ENCODE results near the gene LIME1. TPM values are rescaled to one million over a fixed set of nuclear protein-coding genes. Genes with fewer than 3 reads are reported as not detected.
"Not testable (repeated sequence)": the region's sequence is repeated elsewhere in the genome, so short reads cannot be mapped to it uniquely, and the experiment has no call there.

Gene LIME1
- total and polyA plus RNA-seq, 5 donors from 2014 or later = 237 to 547 (median 403) TPM

GRCh38 chr20:63708301-63709148 is 27.9 kb upstream of the LIME1 start:
- peak overlapping the region; percentile 78 to 94 (median 80) for H3K4me3 Mint-ChIP-seq
- H3K36me3 ChIP-seq (ENCODE audit: control insufficient read depth, insufficient read depth, low read length) = peaks cover 56% of the 10 kb centered on the region
- no peaks in the 10 kb centered on the region for H3K9me3 ChIP-seq (ENCODE audit: control insufficient read depth in 2 of 2, low read length in 2 of 2)
- peaks cover 21 to 58% (median 29%) of the 10 kb centered on the region in 4 donors for H3K4me1 Mint-ChIP-seq
- DNase-seq = no peak
- no peaks in the 10 kb centered on the region for H3K27me3 ChIP-seq (ENCODE audit: control insufficient read depth, insufficient read depth, low read length)
- H3K27ac ChIP-seq (ENCODE audit: insufficient read depth, low read length, poor library complexity, severe bottlenecking) = peak overlapping the region; percentile 82
- no peak for ATAC-seq (ENCODE audit: low read depth in 2 of 2)
- H3K4me1 ChIP-seq (ENCODE audit: control insufficient read depth, insufficient read depth, low read length, poor library complexity, severe bottlenecking) = peaks cover 36% of the 10 kb centered on the region
- peak overlapping the region; percentile 48 to 89 (median 60) for H3K27ac Mint-ChIP-seq
- H3K4me3 ChIP-seq (ENCODE audit: low read depth, low read length) = peak overlapping the region; percentile 18
- peaks cover 28% of the 10 kb centered on the region for H3K36me3 Mint-ChIP-seq
- H3K9me3 Mint-ChIP-seq = peaks cover 0 to 2% (median 0%) of the 10 kb centered on the region in 7 donors
- H3K27me3 Mint-ChIP-seq = no peaks in the 10 kb centered on the region

- Histone ChIP-seq H3K27ac (ENCODE audit: insufficient read depth, low read length, poor library complexity, severe bottlenecking) (no peak overlapping the region), H3K4me3 (ENCODE audit: low read depth, low read length) (no peak overlapping the region), H3K36me3 (ENCODE audit: control insufficient read depth, insufficient read depth, low read length) (peaks cover 58% of the 10 kb centered on the region), H3K27me3 (ENCODE audit: control insufficient read depth, insufficient read depth, low read length) (no peaks in the 10 kb centered on the region), H3K4me1 (ENCODE audit: control insufficient read depth, insufficient read depth, low read length, poor library complexity, severe bottlenecking) (peaks cover 36% of the 10 kb centered on the region), H3K9me3 (ENCODE audit: control insufficient read depth in 2 of 2, low read length in 2 of 2) (no peaks in the 10 kb centered on the region)
- ATAC-seq (ENCODE audit: low read depth in 2 of 2) (no peak), DNase-seq (no peak)
- H3K4me3 Mint-ChIP-seq = peak overlapping the region; percentile 77 to 94 (median 80)
- H3K9me3 Mint-ChIP-seq = peaks cover 0 to 2% (median 0%) of the 10 kb centered on the region in 7 donors
- peaks cover 21 to 58% (median 29%) of the 10 kb centered on the region in 4 donors for H3K4me1 Mint-ChIP-seq
- peaks cover 31% of the 10 kb centered on the region for H3K36me3 Mint-ChIP-seq
- peak overlapping the region; percentile 48 to 89 (median 60) for H3K27ac Mint-ChIP-seq
- H3K27me3 Mint-ChIP-seq = no peaks in the 10 kb centered on the region
These were observed 27.3 kb upstream of the LIME1 start for GRCh38 chr20:63709149-63709527.

- peak overlapping the region; percentile 66 to 95 (median 79) for H3K4me3 Mint-ChIP-seq
- peaks cover 3 to 11% of the 10 kb centered on the region in 2 experiments for H3K9me3 ChIP-seq (ENCODE audit: control insufficient read depth in 2 of 2, low read length in 2 of 2)
- peaks cover 0 to 8% (median 2%) of the 10 kb centered on the region in 7 donors for H3K9me3 Mint-ChIP-seq
- H3K4me1 Mint-ChIP-seq = peaks cover 21 to 56% (median 31%) of the 10 kb centered on the region in 4 donors
- peaks cover 55% of the 10 kb centered on the region for H3K36me3 ChIP-seq (ENCODE audit: control insufficient read depth, insufficient read depth, low read length)
- H3K4me1 ChIP-seq (ENCODE audit: control insufficient read depth, insufficient read depth, low read length, poor library complexity, severe bottlenecking) = peaks cover 32% of the 10 kb centered on the region
- no peak overlapping the region for H3K27ac Mint-ChIP-seq
- ATAC-seq (ENCODE audit: low read depth in 2 of 2) (no peak), DNase-seq (no peak)
- H3K36me3 Mint-ChIP-seq = peaks cover 41% of the 10 kb centered on the region
- H3K27ac ChIP-seq (ENCODE audit: insufficient read depth, low read length, poor library complexity, severe bottlenecking) = no peak overlapping the region
- H3K4me3 ChIP-seq (ENCODE audit: low read depth, low read length) = no peak overlapping the region
- no peaks in the 10 kb centered on the region for H3K27me3 ChIP-seq (ENCODE audit: control insufficient read depth, insufficient read depth, low read length)
- no peaks in the 10 kb centered on the region for H3K27me3 Mint-ChIP-seq
These were observed 25.3 kb upstream of the LIME1 start for GRCh38 chr20:63711085-63711645.

GRCh38 chr20:63712191-63712590 is 24.3 kb upstream of the LIME1 start:
- H3K36me3 ChIP-seq (ENCODE audit: control insufficient read depth, insufficient read depth, low read length) = peaks cover 52% of the 10 kb centered on the region
- peaks cover 3 to 11% of the 10 kb centered on the region in 2 experiments for H3K9me3 ChIP-seq (ENCODE audit: control insufficient read depth in 2 of 2, low read length in 2 of 2)
- Mint-ChIP-seq H3K36me3 (peaks cover 45% of the 10 kb centered on the region), H3K9me3 (peaks cover 0 to 12% (median 3%) of the 10 kb centered on the region in 7 donors), H3K4me1 (peaks cover 16 to 57% (median 31%) of the 10 kb centered on the region in 4 donors), H3K27me3 (no peaks in the 10 kb centered on the region), H3K4me3 (peak overlapping the region; percentile 38 to 83 (median 62)), H3K27ac (peak overlapping the region in 1 of 3 donors; percentile 72)
- DNase-seq = no peak
- H3K27me3 ChIP-seq (ENCODE audit: control insufficient read depth, insufficient read depth, low read length) = no peaks in the 10 kb centered on the region
- H3K4me3 ChIP-seq (ENCODE audit: low read depth, low read length) = no peak overlapping the region
- no peak for ATAC-seq (ENCODE audit: low read depth in 2 of 2)
- H3K27ac ChIP-seq (ENCODE audit: insufficient read depth, low read length, poor library complexity, severe bottlenecking) = no peak overlapping the region
- H3K4me1 ChIP-seq (ENCODE audit: control insufficient read depth, insufficient read depth, low read length, poor library complexity, severe bottlenecking) = peaks cover 22% of the 10 kb centered on the region

GRCh38 chr20:63714858-63715257 is 21.6 kb upstream of the LIME1 start:
- Mint-ChIP-seq H3K27ac (no peak overlapping the region), H3K36me3 (peaks cover 56% of the 10 kb centered on the region), H3K27me3 (no peaks in the 10 kb centered on the region), H3K4me3 (no peak overlapping the region), H3K4me1 (peaks cover 16 to 53% (median 32%) of the 10 kb centered on the region in 4 donors), H3K9me3 (peaks cover 0 to 17% (median 6%) of the 10 kb centered on the region in 7 donors)
- Histone ChIP-seq H3K27ac (ENCODE audit: insufficient read depth, low read length, poor library complexity, severe bottlenecking) (no peak overlapping the region), H3K9me3 (ENCODE audit: control insufficient read depth in 2 of 2, low read length in 2 of 2) (peaks cover 9 to 17% of the 10 kb centered on the region in 2 experiments), H3K4me3 (ENCODE audit: low read depth, low read length) (no peak overlapping the region), H3K27me3 (ENCODE audit: control insufficient read depth, insufficient read depth, low read length) (no peaks in the 10 kb centered on the region), H3K36me3 (ENCODE audit: control insufficient read depth, insufficient read depth, low read length) (peaks cover 67% of the 10 kb centered on the region), H3K4me1 (ENCODE audit: control insufficient read depth, insufficient read depth, low read length, poor library complexity, severe bottlenecking) (peaks cover 5% of the 10 kb centered on the region)
- DNase-seq = no peak
- no peak for ATAC-seq (ENCODE audit: low read depth in 2 of 2)

- no peak for ATAC-seq (ENCODE audit: low read depth in 2 of 2)
- Histone ChIP-seq H3K27ac (ENCODE audit: insufficient read depth, low read length, poor library complexity, severe bottlenecking) (no peak overlapping the region), H3K4me3 (ENCODE audit: low read depth, low read length) (no peak overlapping the region), H3K4me1 (ENCODE audit: control insufficient read depth, insufficient read depth, low read length, poor library complexity, severe bottlenecking) (no peaks in the 10 kb centered on the region), H3K36me3 (ENCODE audit: control insufficient read depth, insufficient read depth, low read length) (peaks cover 53% of the 10 kb centered on the region), H3K9me3 (ENCODE audit: control insufficient read depth in 2 of 2, low read length in 2 of 2) (peaks cover 9 to 17% of the 10 kb centered on the region in 2 experiments), H3K27me3 (ENCODE audit: control insufficient read depth, insufficient read depth, low read length) (no peaks in the 10 kb centered on the region)
- Mint-ChIP-seq H3K27ac (no peak overlapping the region), H3K9me3 (peaks cover 0 to 17% (median 4%) of the 10 kb centered on the region in 7 donors), H3K4me3 (no peak overlapping the region), H3K4me1 (peaks cover 0 to 43% (median 21%) of the 10 kb centered on the region in 4 donors), H3K36me3 (peaks cover 36% of the 10 kb centered on the region), H3K27me3 (no peaks in the 10 kb centered on the region)
- no peak for DNase-seq
These were observed 17.5 kb upstream of the LIME1 start for GRCh38 chr20:63718996-63719395.

- Histone ChIP-seq H3K4me1 (ENCODE audit: control insufficient read depth, insufficient read depth, low read length, poor library complexity, severe bottlenecking) (peaks cover 13% of the 10 kb centered on the region), H3K36me3 (ENCODE audit: control insufficient read depth, insufficient read depth, low read length) (peaks cover 40% of the 10 kb centered on the region), H3K9me3 (ENCODE audit: control insufficient read depth in 2 of 2, low read length in 2 of 2) (peaks cover 10 to 18% of the 10 kb centered on the region in 2 experiments)
- not testable (repeated sequence) for H3K27me3 ChIP-seq (ENCODE audit: control insufficient read depth, insufficient read depth, low read length); H3K4me3 ChIP-seq (ENCODE audit: low read depth, low read length); H3K27ac ChIP-seq (ENCODE audit: insufficient read depth, low read length, poor library complexity, severe bottlenecking); H3K27me3 Mint-ChIP-seq; DNase-seq; ATAC-seq (ENCODE audit: low read depth in 2 of 2)
- peaks cover 0 to 15% (median 6%) of the 10 kb centered on the region in 7 donors for H3K9me3 Mint-ChIP-seq
- peaks cover 24% of the 10 kb centered on the region for H3K36me3 Mint-ChIP-seq
- H3K4me3 Mint-ChIP-seq = peak overlapping the region in 1 of 4 donors; percentile 32
- peak overlapping the region in 2 of 3 donors; percentile 51 to 63 for H3K27ac Mint-ChIP-seq
- peaks cover 0 to 39% (median 22%) of the 10 kb centered on the region in 4 donors for H3K4me1 Mint-ChIP-seq
These were observed 13.4 kb upstream of the LIME1 start for GRCh38 chr20:63722967-63723622.
